COLO668 (cell line): ENCODE results near the gene LIME1.

Source experiments
- DNase-seq: peaks from one replicate; lab custom pipeline; 2025; ENCODE audit not compliant: unreplicated experiment; lab: John Stamatoyannopoulos, UW

LIME1 gene

GRCh38 chr20:63748934-63749270, 12.4 kb downstream of the LIME1 start:
- DNase-seq, result no peak

- DNase-seq, result no peak
Observed at GRCh38 chr20:63749597-63750508, 13.4 kb downstream of the LIME1 start.

- no peak for DNase-seq
Observed at GRCh38 chr20:63750807-63751470, 14.5 kb downstream of the LIME1 start.

- no peak for DNase-seq
Observed at GRCh38 chr20:63751471-63752271, 15.2 kb downstream of the LIME1 start.

GRCh38 chr20:63752411-63753101, 16.1 kb downstream of the LIME1 start:
- DNase-seq, result no peak

- no peak for DNase-seq
Observed at GRCh38 chr20:63753381-63753780, 16.9 kb downstream of the LIME1 start.

GRCh38 chr20:63754008-63754407, 17.5 kb downstream of the LIME1 start:
- DNase-seq, result no peak

- DNase-seq, result no peak
Observed at GRCh38 chr20:63755933-63756647, 19.6 kb downstream of the LIME1 start.

GRCh38 chr20:63756648-63756991, 20.2 kb downstream of the LIME1 start:
- no peak for DNase-seq

- no peak for DNase-seq
Observed at GRCh38 chr20:63758152-63758551, 21.7 kb downstream of the LIME1 start.

- no peak for DNase-seq
Observed at GRCh38 chr20:63759377-63759901, 23.0 kb downstream of the LIME1 start.

GRCh38 chr20:63765082-63765873, 28.8 kb downstream of the LIME1 start:
- no peak for DNase-seq

- no peak for DNase-seq
Observed at GRCh38 chr20:63765902-63766301, 29.4 kb downstream of the LIME1 start.

GRCh38 chr20:63766695-63767426, 30.4 kb downstream of the LIME1 start:
- no peak for DNase-seq

- DNase-seq, result no peak
Observed at GRCh38 chr20:63767456-63767855, 31.0 kb downstream of the LIME1 start.

- DNase-seq, result no peak
Observed at GRCh38 chr20:63767886-63768285, 31.4 kb downstream of the LIME1 start.

GRCh38 chr20:63768591-63769515, 32.4 kb downstream of the LIME1 start:
- DNase-seq, result no peak
